8988T (cell line): ENCODE measurements around the gene SLC27A6.

Experiments used
- DNase-seq: peaks from one replicate; pipeline ENCODE4 v3.0.0; 2011

SLC27A6 gene

GRCh38 chr5:129065721-129066120, 100.4 kb downstream of the SLC27A6 start:
- no peak for DNase-seq

- DNase-seq = no peak
These were observed 102.5 kb downstream of the SLC27A6 start for GRCh38 chr5:129067745-129068144.

- DNase-seq = no peak
These were observed 104.0 kb downstream of the SLC27A6 start for GRCh38 chr5:129069292-129069691.

- DNase-seq = no peak
These were observed 107.8 kb downstream of the SLC27A6 start for GRCh38 chr5:129073111-129073510.

GRCh38 chr5:129074903-129075302, 109.6 kb downstream of the SLC27A6 start:
- no peak for DNase-seq

- no peak for DNase-seq
These were observed 112.3 kb downstream of the SLC27A6 start for GRCh38 chr5:129077433-129078075.

- DNase-seq = no peak
These were observed 113.0 kb downstream of the SLC27A6 start for GRCh38 chr5:129078247-129078646.

- DNase-seq = no peak
These were observed 113.4 kb downstream of the SLC27A6 start for GRCh38 chr5:129078660-129079059.

- DNase-seq = no peak
These were observed 114.2 kb downstream of the SLC27A6 start for GRCh38 chr5:129079496-129079895.

GRCh38 chr5:129080766-129081165, 115.5 kb downstream of the SLC27A6 start:
- DNase-seq = no peak

GRCh38 chr5:129082225-129083136, 117.2 kb downstream of the SLC27A6 start:
- no peak for DNase-seq
